H1 (cell line): ENCODE results near the gene PEPD. TPM values are rescaled to one million over a fixed set of nuclear protein-coding genes. Genes with fewer than 3 reads are reported as not detected.

Experiments used
- CBX8 ChIP-seq: fragments of 300-800, 300-1000 bp; sonication (generic); IDR thresholded peaks from 2 replicates; pipeline ENCODE4 v1.7.1; 2016; ENCODE audit warnings: low read depth, low read length, borderline replicate concordance
- CHD7 ChIP-seq: fragments of 300-600 bp; sonication (generic); IDR thresholded peaks from 2 replicates; pipeline ENCODE4 v1.7.1; 2012; ENCODE audit warnings: low read length, moderate library complexity, mild to moderate bottlenecking, inconsistent platforms; ENCODE audit not compliant: insufficient replicate concordance
- CREB1 ChIP-seq: IDR thresholded peaks from 2 replicates; pipeline ENCODE4 v1.6.1; 2012; ENCODE audit warnings: inconsistent platforms
- EGR1 ChIP-seq: IDR thresholded peaks from 2 replicates; pipeline ENCODE4 v1.6.1; 2011; ENCODE audit warnings: low read depth, low read length, borderline replicate concordance
- EP300 ChIP-seq, 2 experiments: IDR thresholded peaks; 1 replicate in 1 of 2; 2 replicates in 1 of 2; pipeline ENCODE4 v1.6.1; 2011 to 2012; ENCODE audit warnings: low read depth in 2 of 2, low read length in 2 of 2, mild to moderate bottlenecking in 2 of 2, borderline replicate concordance in 1 of 2, inconsistent platforms in 1 of 2, moderate library complexity in 1 of 2
- JUN ChIP-seq: IDR thresholded peaks from 2 replicates; pipeline ENCODE4 v1.6.1; 2011; ENCODE audit warnings: low read depth, mild to moderate bottlenecking, improper control_type of control experiment, low read length
- JUND ChIP-seq: IDR thresholded peaks from 2 replicates; pipeline ENCODE4 v1.6.1; 2011; ENCODE audit warnings: mild to moderate bottlenecking, improper control_type of control experiment, low read length
- KDM4A ChIP-seq: IDR thresholded peaks from one replicate; pipeline ENCODE4 v1.7.1; 2012; ENCODE audit warnings: low read depth, mild to moderate bottlenecking, moderate library complexity, low read length, inconsistent platforms; ENCODE audit not compliant: severe bottlenecking
- NANOG ChIP-seq: IDR thresholded peaks from 2 replicates; pipeline ENCODE4 v1.6.1; 2011; ENCODE audit warnings: low read length, low read depth, mild to moderate bottlenecking, inconsistent platforms; ENCODE audit not compliant: insufficient read depth, poor library complexity, severe bottlenecking
- RXRA ChIP-seq: IDR thresholded peaks from 2 replicates; pipeline ENCODE4 v1.6.1; 2011; ENCODE audit warnings: low read depth, mild to moderate bottlenecking, low read length, moderate library complexity; ENCODE audit not compliant: insufficient read depth
- TBP ChIP-seq: IDR thresholded peaks from 2 replicates; pipeline ENCODE4 v1.6.1; 2011; ENCODE audit warnings: low read depth, low read length, improper control_type of control experiment
- TCF12 ChIP-seq: IDR thresholded peaks from 2 replicates; pipeline ENCODE4 v1.6.1; 2011; ENCODE audit warnings: low read depth, mild to moderate bottlenecking, low read length
- polyA plus RNA-seq, 7 experiments: library from polyadenylated mRNA; depleted of rRNA in 3 of 7; stranded (reverse) in 5 of 7; unstranded in 2 of 7; fragments of >200 nt in 5 of 7; fragments of 200-250 nt in 2 of 7; gene quantifications; 1 replicate in 5 of 7; 2 replicates in 1 of 7; 4 replicates in 1 of 7; pipeline versions ENCODE4 v1.2.1 to v1.2.3, GENCODE V29; 2011 to 2013; ENCODE audit warnings: missing spikeins in 2 of 7, mixed read lengths in 2 of 7
- total RNA-seq: library from RNA; stranded (reverse); fragmentation: NEBNext Ultra II Directional; extraction: Animal tissue kit (Norgen Biotek cat#: 25700); gene quantifications from 2 replicates; pipeline ENCODE4 v1.2.1, GENCODE V29; 2021

Gene PEPD
- total and polyA plus RNA-seq, 2 of the 8 experiments (the other 6 are each of a cell fraction or from before 2014, with no cell fraction given) = 84.1 to 178 TPM

DNA sequence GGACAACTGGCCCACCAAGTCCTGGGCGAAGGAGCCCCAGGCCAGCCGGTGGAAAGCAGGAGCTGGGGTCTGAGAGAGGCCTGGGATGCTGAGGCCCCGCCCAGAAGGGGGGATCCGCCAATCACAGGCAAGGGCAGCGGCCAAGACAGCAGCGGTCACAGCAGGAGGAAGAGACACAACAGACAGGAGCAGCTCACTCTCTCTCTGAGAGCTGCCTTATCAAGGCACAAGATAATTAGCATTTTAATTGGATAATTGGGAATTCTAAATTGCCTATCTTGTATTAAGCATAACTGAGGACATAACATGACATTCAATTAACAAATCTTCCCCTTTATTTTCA lies 101.8 kb downstream of the PEPD start (continued):
- TF ChIP-seq CHD7 (no peak), CREB1 (no peak), NANOG (no peak), JUND (no peak), KDM4A (no peak), RXRA (no peak), TBP (no peak), EP300 (IDR thresholded peaks at IDR 0.05; ENCODE audit: borderline replicate concordance in 1 of 2, low read depth in 2 of 2, low read length in 2 of 2) (no peak), TCF12 (no peak), JUN (no peak), EGR1 (no peak), CBX8 (no peak)
